Stimulated activated CD4-positive, alpha-beta T cell treated with anti-CD3 and anti-CD28 coated beads, TNF-alpha, amount 100 ng/mL, for 4 hours (primary cell): ENCODE results near the gene MAPK1IP1L.
"Not testable (repeated sequence)": the region's sequence is repeated elsewhere in the genome, so short reads cannot be mapped to it uniquely, and the experiment has no call there.

ENCODE experiments used
- DNase-seq, 3 experiments: peaks; one replicate each; pipeline ENCODE4 v3.0.0-alpha.2; 2020; ENCODE audit warnings: low read depth in 3 of 3

MAPK1IP1L gene

GRCh38 chr14:55054098-55054497 is 2.7 kb downstream of the MAPK1IP1L start:
- no peak for DNase-seq

GRCh38 chr14:55057919-55058318 is 6.5 kb downstream of the MAPK1IP1L start:
- DNase-seq: no peak

GRCh38 chr14:55059333-55059732 is 7.9 kb downstream of the MAPK1IP1L start:
- no peak for DNase-seq

- no peak for DNase-seq
Measured at GRCh38 chr14:55062517-55063351, 11.3 kb downstream of the MAPK1IP1L start.

- DNase-seq: not testable (repeated sequence)
Measured at GRCh38 chr14:55064896-55065295, 13.4 kb downstream of the MAPK1IP1L start.

GRCh38 chr14:55065411-55065810 is 14.0 kb downstream of the MAPK1IP1L start:
- no peak for DNase-seq

GRCh38 chr14:55066223-55066622 is 14.8 kb downstream of the MAPK1IP1L start:
- DNase-seq: no peak

- DNase-seq: no peak
Measured at GRCh38 chr14:55070981-55071411, 19.5 kb downstream of the MAPK1IP1L start.

- DNase-seq: no peak
Measured at GRCh38 chr14:55071870-55072640, 20.6 kb downstream of the MAPK1IP1L start.

GRCh38 chr14:55073856-55074255 is 22.4 kb downstream of the MAPK1IP1L start:
- no peak for DNase-seq

- no peak for DNase-seq
Measured at GRCh38 chr14:55074662-55075061, 23.2 kb downstream of the MAPK1IP1L start.

GRCh38 chr14:55075628-55076175 is 24.3 kb downstream of the MAPK1IP1L start:
- no peak for DNase-seq

- no peak for DNase-seq
Measured at GRCh38 chr14:55077170-55078151, 26.0 kb downstream of the MAPK1IP1L start.

GRCh38 chr14:55079961-55080360 is 28.5 kb downstream of the MAPK1IP1L start:
- not testable (repeated sequence) for DNase-seq

GRCh38 chr14:55084401-55085059 is 33.1 kb downstream of the MAPK1IP1L start:
- no peak for DNase-seq

GRCh38 chr14:55085060-55085660 is 33.7 kb downstream of the MAPK1IP1L start:
- DNase-seq: no peak

- no peak for DNase-seq
Measured at GRCh38 chr14:55086938-55087337, 35.5 kb downstream of the MAPK1IP1L start.

GRCh38 chr14:55088356-55088755 is 36.9 kb downstream of the MAPK1IP1L start:
- no peak for DNase-seq

GRCh38 chr14:55092341-55092740 is 40.9 kb downstream of the MAPK1IP1L start:
- DNase-seq: no peak
